Cardiac fibroblast (primary cell): Measurements from ENCODE around the gene MEGF11.

Experiments used
- DNase-seq, 2 donors: peaks; one replicate each; pipeline versions ENCODE4 v3.0.0 to v3.0.0-alpha.2; 2010; ENCODE audit warnings: low read depth in 2 of 2
- H3K4me3 ChIP-seq, 2 donors: replicated peaks in 1 of 2; 1 replicate in 1 of 2; 2 replicates in 1 of 2; pipeline ENCODE4 v1.5.1; 2011; ENCODE audit warnings: low read depth in 2 of 2, low read length in 2 of 2, mild to moderate bottlenecking in 2 of 2, moderate library complexity in 1 of 2
- TF ChIP-seq, protein P1 (sequence below): IDR thresholded peaks from one replicate; pipeline ENCODE4 v1.5.1; 2011; ENCODE audit warnings: low read depth, mild to moderate bottlenecking, low read length, inconsistent platforms

MEGF11 gene

DNA sequence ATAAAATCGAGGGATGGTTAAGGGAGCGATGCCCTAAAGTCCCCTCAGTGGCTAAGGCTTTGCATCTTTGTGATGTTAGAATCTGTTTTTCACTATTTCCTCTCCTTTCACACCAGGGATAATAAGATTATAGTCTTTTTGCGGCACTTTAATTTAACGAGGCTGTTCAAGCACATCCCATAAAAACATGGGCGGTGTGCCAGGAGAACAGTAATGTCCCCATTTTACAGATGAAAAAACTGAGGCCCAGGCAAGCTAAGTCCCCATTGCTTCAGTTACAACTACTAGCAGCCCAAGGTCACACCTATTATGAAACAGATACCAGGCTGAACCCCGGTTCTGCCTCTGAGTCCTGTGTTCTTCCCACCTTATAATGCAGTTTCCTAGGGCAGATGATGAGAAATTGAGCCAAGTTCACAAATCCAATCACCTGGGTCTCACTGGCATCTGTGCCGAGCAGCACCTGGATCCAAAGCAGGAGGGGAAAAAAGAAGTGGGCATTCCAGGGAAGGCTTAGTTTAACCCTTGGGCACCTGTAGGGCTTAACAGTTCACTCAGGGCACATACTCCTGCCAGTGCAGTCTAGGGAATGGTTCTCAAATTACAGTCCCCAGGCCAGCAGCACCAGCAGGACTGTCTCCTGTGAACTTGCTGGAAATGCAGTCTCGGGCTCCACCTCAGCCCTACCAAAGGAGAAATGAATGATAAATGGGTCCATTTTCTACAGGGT, 215.0 kb downstream of the MEGF11 start:
- no peak for DNase-seq
- H3K4me3 ChIP-seq, result no peak overlapping the region
- TF ChIP-seq, protein P1, sequence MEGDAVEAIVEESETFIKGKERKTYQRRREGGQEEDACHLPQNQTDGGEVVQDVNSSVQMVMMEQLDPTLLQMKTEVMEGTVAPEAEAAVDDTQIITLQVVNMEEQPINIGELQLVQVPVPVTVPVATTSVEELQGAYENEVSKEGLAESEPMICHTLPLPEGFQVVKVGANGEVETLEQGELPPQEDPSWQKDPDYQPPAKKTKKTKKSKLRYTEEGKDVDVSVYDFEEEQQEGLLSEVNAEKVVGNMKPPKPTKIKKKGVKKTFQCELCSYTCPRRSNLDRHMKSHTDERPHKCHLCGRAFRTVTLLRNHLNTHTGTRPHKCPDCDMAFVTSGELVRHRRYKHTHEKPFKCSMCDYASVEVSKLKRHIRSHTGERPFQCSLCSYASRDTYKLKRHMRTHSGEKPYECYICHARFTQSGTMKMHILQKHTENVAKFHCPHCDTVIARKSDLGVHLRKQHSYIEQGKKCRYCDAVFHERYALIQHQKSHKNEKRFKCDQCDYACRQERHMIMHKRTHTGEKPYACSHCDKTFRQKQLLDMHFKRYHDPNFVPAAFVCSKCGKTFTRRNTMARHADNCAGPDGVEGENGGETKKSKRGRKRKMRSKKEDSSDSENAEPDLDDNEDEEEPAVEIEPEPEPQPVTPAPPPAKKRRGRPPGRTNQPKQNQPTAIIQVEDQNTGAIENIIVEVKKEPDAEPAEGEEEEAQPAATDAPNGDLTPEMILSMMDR, result no peak

DNA sequence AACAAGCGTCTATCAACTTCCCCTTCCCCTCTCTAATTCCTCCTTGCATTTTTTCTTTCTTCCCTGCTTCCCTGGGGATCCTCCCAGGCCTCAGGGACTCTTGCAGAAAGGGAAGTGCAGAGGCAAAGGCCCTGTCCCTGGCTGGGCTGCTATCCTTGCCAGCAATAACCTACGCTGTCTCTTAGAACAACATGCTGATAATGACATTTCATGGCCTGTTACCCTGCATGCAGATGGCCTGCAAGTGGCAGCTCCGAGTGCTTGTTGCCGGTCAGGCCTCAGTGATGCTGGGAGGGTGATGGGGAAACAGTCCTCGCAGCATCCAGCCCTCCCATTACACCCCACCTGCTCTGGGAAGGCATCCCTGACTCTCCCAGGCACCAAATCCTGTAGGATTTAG, 216.7 kb downstream of the MEGF11 start:
- H3K4me3 ChIP-seq, result no peak overlapping the region
- no peak for DNase-seq
- TF ChIP-seq, protein P1, result no peak

DNA sequence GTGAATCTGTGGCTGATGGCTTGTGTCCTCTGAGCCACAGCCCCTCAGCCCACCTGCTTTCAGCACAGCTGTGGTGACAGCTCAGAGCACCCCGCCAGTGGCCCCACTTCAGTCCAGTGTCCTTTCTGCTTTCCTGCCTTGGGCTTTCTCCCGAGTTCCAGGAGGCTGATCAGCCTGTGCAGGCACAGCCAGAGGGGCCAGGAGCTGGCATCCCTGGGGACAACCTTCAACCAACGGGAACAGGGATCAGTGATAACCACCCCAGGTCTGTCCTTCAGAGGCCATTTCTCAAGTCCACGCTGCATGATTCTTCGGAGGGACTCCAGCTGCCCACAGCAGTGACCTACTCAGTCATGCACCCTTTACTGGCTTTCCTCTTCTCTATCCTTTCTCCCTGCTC, 217.6 kb downstream of the MEGF11 start:
- DNase-seq, result no peak
- TF ChIP-seq, protein P1, result no peak

DNA sequence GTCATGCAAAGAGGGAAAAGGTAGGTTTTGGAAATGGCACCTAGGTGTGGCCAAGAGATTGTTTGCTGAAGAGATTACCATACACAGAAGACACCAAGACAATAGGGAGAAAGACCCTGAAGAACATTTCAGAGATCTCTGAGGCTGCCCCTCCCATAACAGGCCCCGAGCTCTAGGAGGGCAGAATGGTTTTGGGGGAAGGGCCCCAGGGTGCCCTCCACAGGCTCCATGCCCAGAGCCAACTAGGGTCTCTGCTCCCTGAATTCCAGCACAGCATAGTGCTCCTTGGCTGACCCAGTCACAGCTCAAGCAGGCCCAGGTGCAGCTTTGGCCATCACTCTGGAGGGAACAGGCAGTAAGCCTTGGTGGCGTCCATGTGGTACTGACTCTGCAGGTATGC, 220.4 kb downstream of the MEGF11 start:
- DNase-seq, result no peak
- H3K4me3 ChIP-seq, result no peak overlapping the region
- TF ChIP-seq, protein P1, result no peak

More for the DNA sequence above, 217.6 kb downstream of the MEGF11 start:
- H3K4me3 ChIP-seq, result no peak overlapping the region

DNA sequence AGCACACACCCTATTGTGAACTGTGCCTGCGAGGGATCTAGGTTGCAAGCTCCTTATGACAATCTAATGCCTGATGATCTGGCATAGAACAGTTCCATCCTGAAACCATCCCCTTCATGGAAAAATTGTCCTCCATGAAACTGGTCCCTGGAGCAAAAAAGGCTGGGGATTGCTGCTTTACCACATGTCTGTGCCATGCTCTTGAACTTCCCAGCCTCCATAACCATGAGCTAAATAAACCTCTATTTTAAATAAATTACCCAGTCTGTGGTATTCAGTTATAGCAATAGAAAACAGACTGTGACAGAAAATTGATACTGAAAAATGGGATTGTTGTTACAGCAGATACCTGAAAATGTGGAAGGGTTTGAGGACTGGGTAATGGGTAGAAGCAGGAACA, 221.5 kb downstream of the MEGF11 start:
- H3K4me3 ChIP-seq, result no peak overlapping the region
- no peak for DNase-seq
- TF ChIP-seq, protein P1, result no peak

DNA sequence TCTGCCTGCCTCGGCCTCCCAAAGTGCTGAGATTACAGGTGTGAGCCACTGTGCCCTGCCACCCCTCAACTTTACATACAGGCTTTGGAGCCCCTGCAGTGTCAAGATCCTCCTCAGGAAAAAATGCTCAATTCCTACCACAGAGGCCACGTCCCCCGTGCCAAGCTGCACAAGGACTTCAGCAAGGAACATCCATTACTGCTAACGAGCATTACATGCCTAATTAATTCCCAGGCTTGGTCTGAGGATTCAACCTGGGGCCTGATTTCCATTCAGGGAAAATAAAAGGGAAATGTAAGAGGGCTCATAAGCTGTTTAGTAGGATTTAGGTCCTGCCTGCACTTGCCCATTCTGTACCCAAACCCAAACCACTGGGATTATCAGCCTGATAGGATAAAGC, 222.9 kb downstream of the MEGF11 start:
- H3K4me3 ChIP-seq, result no peak overlapping the region
- TF ChIP-seq, protein P1, result no peak
- DNase-seq, result no peak

DNA sequence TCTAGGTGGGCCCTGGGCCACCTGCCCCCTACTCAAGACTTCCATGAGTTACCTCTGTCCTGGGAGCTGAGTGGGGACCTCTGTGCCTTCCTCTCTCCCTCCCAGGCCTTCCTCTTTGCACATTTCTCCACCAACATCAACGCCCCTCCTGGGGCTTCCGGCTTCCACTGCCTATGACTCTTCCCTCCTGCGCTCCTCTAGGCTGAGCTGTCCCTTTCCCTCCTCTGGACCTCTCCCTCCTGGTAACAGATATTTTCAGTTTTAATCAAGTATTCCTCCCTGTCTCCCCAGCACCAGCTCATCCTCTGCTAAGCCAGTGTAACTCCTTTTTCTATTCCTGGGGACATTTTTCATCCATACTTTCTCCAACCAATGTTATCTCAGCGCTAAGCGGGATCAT, 223.9 kb downstream of the MEGF11 start:
- no peak for DNase-seq
- TF ChIP-seq, protein P1, result no peak
- no peak overlapping the region for H3K4me3 ChIP-seq
